ENCODE results near the gene COMT.

COMT gene

DNA sequence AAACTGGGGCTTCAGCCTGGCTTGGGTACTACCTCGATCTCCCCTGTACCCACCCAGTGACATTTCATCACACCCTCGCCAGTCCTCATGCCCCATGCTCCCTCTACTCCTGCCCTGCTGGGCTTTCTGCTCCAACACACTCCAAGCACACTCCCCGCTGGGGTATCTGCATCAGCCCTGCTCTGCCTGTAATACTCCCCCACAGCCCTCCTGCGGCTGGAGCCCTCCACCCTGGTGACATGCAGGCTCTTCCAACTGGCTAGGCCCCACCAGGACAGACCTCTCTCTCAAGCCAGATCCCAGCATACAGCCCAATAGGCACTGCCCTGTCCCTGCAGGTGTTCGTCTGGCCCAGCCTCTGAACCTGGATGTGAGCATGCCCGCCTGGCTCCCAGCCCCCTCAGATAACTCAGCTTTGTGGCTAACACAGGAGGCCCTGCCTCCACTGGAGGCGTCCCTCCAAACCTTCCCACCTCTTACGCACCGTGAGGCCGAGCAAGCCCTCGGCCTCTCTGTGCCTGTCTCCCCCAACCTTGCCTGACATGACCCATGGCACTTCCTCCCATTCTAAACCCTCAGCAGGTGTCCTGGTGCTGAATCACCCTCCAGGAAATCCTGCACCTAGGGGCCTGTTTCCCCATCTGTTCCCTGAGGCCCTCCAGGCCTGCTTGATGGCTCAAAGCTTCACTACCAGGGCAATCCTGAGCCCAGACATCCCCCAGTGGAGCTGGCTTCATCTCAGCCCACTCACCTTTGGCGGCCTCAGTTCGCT is 33.5 kb downstream of the COMT start:
- H3K4me3 ChIP-seq (replicated peaks; ENCODE audit: insufficient read depth, low read length): no peak overlapping the region
- TF ChIP-seq SPI1 (IDR thresholded peaks at IDR 0.05; ENCODE audit: borderline replicate concordance, low read depth) (peak; percentile 82), POLR2AphosphoS5 (IDR thresholded peaks at IDR 0.05; ENCODE audit: low read depth) (peak; percentile 62; the same call in 1 of the 2 replicates), GABPA (IDR thresholded peaks at IDR 0.05; ENCODE audit: low read depth) (no peak)
- H3K27me3 ChIP-seq (ENCODE audit: insufficient read depth, poor library complexity, severe bottlenecking): no peaks in the 10 kb centered on the region
- DNase-seq (ENCODE audit: low read depth in 1 of 2, low spot score in 1 of 2): peak in 1 of 2 experiments; percentile 45
- no peak overlapping the region for H3K27ac ChIP-seq (replicated peaks)

DNA sequence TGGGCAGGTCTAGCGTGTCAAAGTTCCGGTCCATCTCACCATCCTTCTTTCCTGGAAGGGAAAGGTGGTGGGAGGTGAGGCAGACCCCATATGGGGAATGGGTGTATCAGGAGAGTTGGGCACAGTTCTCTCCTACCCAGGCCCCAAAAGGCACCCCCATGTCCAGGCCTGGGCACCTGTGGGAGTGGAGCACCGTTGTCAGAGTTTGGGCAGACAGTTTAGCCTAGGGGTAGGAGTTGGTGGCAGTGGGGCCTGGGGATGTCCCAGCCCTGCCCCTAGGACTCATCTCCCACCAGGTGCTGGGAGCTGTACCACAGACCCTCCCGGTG is 34.1 kb downstream of the COMT start:
- no peak overlapping the region for H3K27ac ChIP-seq (replicated peaks)
- no peak overlapping the region for H3K4me3 ChIP-seq (replicated peaks; ENCODE audit: insufficient read depth, low read length)

DNA sequence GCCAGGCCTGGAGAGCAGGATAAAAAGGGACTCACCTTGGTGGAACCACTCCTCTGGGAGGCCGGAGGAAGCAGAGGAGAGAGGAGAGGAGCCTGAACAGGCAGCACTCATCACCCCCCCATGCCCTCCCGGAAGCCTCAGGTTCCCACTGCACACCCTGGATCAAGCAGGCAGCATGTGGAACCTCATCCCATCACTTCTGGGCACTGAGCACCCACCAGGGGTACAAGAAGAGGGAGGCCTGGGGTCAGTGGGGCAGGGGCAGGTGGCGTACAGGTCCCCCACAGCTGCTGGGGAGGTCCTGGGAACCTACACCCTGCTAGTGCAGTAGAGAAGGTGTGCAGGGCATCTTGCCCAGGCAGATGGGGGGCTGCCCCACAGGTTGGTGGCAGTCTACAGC is 35.1 kb downstream of the COMT start:
- TF ChIP-seq, protein P1, sequence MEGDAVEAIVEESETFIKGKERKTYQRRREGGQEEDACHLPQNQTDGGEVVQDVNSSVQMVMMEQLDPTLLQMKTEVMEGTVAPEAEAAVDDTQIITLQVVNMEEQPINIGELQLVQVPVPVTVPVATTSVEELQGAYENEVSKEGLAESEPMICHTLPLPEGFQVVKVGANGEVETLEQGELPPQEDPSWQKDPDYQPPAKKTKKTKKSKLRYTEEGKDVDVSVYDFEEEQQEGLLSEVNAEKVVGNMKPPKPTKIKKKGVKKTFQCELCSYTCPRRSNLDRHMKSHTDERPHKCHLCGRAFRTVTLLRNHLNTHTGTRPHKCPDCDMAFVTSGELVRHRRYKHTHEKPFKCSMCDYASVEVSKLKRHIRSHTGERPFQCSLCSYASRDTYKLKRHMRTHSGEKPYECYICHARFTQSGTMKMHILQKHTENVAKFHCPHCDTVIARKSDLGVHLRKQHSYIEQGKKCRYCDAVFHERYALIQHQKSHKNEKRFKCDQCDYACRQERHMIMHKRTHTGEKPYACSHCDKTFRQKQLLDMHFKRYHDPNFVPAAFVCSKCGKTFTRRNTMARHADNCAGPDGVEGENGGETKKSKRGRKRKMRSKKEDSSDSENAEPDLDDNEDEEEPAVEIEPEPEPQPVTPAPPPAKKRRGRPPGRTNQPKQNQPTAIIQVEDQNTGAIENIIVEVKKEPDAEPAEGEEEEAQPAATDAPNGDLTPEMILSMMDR (IDR thresholded peaks at IDR 0.05; ENCODE audit: insufficient read depth, low read length): no peak
- no peak for TF ChIP-seq POLR2AphosphoS5 (IDR thresholded peaks at IDR 0.05; ENCODE audit: low read depth)
- TF ChIP-seq GABPA (IDR thresholded peaks at IDR 0.05; ENCODE audit: low read depth): no peak
- no peak for TF ChIP-seq SPI1 (IDR thresholded peaks at IDR 0.05; ENCODE audit: borderline replicate concordance, low read depth)
- Histone ChIP-seq H3K4me3 (replicated peaks; ENCODE audit: insufficient read depth, low read length) (no peak overlapping the region), H3K27ac (replicated peaks) (no peak overlapping the region), H3K27me3 (ENCODE audit: insufficient read depth, poor library complexity, severe bottlenecking) (no peaks in the 10 kb centered on the region)
- DNase-seq (ENCODE audit: low read depth in 1 of 2, low spot score in 1 of 2): no peak

More for the DNA sequence above, 34.1 kb downstream of the COMT start:
- TF ChIP-seq, protein P1 (IDR thresholded peaks at IDR 0.05; ENCODE audit: insufficient read depth, low read length): no peak
- TF ChIP-seq GABPA (IDR thresholded peaks at IDR 0.05; ENCODE audit: low read depth) (no peak), SPI1 (IDR thresholded peaks at IDR 0.05; ENCODE audit: borderline replicate concordance, low read depth) (no peak), POLR2AphosphoS5 (IDR thresholded peaks at IDR 0.05; ENCODE audit: low read depth) (no peak)
- TF ChIP-seq, protein P2, sequence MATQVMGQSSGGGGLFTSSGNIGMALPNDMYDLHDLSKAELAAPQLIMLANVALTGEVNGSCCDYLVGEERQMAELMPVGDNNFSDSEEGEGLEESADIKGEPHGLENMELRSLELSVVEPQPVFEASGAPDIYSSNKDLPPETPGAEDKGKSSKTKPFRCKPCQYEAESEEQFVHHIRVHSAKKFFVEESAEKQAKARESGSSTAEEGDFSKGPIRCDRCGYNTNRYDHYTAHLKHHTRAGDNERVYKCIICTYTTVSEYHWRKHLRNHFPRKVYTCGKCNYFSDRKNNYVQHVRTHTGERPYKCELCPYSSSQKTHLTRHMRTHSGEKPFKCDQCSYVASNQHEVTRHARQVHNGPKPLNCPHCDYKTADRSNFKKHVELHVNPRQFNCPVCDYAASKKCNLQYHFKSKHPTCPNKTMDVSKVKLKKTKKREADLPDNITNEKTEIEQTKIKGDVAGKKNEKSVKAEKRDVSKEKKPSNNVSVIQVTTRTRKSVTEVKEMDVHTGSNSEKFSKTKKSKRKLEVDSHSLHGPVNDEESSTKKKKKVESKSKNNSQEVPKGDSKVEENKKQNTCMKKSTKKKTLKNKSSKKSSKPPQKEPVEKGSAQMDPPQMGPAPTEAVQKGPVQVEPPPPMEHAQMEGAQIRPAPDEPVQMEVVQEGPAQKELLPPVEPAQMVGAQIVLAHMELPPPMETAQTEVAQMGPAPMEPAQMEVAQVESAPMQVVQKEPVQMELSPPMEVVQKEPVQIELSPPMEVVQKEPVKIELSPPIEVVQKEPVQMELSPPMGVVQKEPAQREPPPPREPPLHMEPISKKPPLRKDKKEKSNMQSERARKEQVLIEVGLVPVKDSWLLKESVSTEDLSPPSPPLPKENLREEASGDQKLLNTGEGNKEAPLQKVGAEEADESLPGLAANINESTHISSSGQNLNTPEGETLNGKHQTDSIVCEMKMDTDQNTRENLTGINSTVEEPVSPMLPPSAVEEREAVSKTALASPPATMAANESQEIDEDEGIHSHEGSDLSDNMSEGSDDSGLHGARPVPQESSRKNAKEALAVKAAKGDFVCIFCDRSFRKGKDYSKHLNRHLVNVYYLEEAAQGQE (IDR thresholded peaks at IDR 0.05; ENCODE audit: insufficient replicate concordance, low read depth): no peak
- DNase-seq (ENCODE audit: low read depth in 1 of 2, low spot score in 1 of 2): no peak
- H3K27me3 ChIP-seq (ENCODE audit: insufficient read depth, poor library complexity, severe bottlenecking): no peaks in the 10 kb centered on the region

DNA sequence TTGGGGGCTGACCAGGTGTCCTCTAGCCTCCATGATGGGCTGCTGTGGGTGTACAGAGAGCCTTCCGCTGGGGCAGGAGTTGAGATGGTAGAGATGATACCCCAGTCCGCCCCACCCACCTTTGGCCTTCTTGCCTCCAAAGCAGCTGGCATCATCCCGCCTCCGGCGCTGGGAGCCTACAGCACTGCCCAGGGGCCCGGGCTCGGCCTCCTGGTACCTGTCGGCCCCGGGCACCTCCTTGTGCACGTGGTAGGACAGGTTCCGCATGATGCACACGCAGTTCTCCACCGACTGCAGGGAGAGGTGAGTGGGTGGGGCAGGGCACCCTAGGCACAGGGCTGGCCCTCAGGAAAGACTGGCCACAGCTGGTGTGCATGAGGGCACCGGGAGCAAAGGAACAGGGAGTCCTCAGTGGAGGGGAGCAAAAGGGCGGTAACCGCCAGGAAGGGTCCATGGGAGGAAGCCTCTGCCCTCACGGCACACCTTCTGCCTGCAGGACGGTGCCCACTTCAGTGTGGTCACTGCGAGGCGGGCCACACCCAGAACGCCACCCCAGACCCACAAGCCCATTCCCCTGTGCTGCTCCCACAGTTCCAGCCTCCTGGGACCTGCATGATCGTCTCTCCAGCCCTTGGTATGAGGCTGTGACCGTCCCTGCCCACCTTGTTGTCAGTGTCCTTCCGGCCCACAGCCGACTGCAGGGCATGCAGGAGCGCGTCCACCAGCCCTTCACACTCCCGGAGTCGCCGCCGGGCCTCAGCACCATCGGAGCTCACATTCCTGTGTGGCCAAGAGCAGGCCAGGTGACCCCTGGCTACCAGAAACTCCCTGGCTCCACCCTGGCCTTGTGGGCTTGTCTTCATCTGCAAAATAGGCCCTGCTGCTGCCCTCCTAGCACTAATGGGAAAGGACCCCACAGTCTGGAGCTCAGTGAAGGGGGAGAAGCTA is 36.0 kb downstream of the COMT start:
- H3K27me3 ChIP-seq (ENCODE audit: insufficient read depth, poor library complexity, severe bottlenecking): no peaks in the 10 kb centered on the region
- TF ChIP-seq GABPA (IDR thresholded peaks at IDR 0.05; ENCODE audit: low read depth) (no peak), SPI1 (IDR thresholded peaks at IDR 0.05; ENCODE audit: borderline replicate concordance, low read depth) (no peak), POLR2AphosphoS5 (IDR thresholded peaks at IDR 0.05; ENCODE audit: low read depth) (no peak)
- TF ChIP-seq, protein P2 (IDR thresholded peaks at IDR 0.05; ENCODE audit: insufficient replicate concordance, low read depth): no peak
- TF ChIP-seq, protein P1 (IDR thresholded peaks at IDR 0.05; ENCODE audit: insufficient read depth, low read length): no peak
- no peak for DNase-seq (ENCODE audit: low read depth in 1 of 2, low spot score in 1 of 2)
- H3K27ac ChIP-seq (replicated peaks): no peak overlapping the region
- no peak overlapping the region for H3K4me3 ChIP-seq (replicated peaks; ENCODE audit: insufficient read depth, low read length)

Data from HL-60 (cell line).